ENCODE data around the gene KIFC3. TPM values are rescaled to one million over a fixed set of nuclear protein-coding genes. Genes with fewer than 3 reads are reported as not detected.

Gene KIFC3
- total and polyA plus RNA-seq, 2 of the 13 experiments (the other 11 are each of a cell fraction or from before 2014, with no cell fraction given), result 42.1 to 45.3 TPM

DNA sequence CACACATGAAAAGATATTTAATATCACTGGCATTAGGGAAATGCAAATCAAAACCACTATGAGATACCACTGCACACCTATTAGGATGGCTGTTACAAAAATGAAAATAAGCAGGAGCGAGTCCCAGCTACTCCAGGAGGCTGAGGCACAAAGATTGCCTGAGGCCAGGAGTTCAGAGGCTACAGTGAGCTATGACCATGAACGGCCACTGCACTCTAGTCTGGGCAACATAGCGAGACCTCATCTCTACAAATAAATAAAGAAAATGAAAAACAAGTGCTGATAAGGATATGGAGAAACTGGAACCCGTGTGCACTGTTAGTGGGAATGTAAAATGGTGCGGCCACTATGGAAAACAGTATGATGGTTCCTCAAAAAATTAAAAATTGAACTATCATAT is 23.6 kb downstream of the KIFC3 start:
- in situ Hi-C loops (cut with HindIII; ENCODE audit: extremely low pct_ligation_motif_present, low pct_unique_long_range_greater_than_20kb), result no loop called here
- ChIA-PET CTCF (ENCODE audit: low intra/inter-chr PET ratio, low total read pairs) (no interaction called here), POLR2A (interaction anchor here (1.2 kb wide), 1 partner anchor 11 kb away, joined by 3 read pairs; no protein-coding TSS in a partner anchor)
- Histone ChIP-seq H3K36me3 (replicated peaks in 1 of 2; ENCODE audit: control insufficient read depth in 1 of 2, insufficient read depth in 2 of 2, low read length in 2 of 2) (peaks cover 11 to 13% of the 10 kb centered on the region in 2 experiments), H4K20me1 (ENCODE audit: insufficient read depth, low read length) (no peaks in the 10 kb centered on the region), H2AFZ (ENCODE audit: low read length) (no peak overlapping the region), H3K4me3 (replicated peaks in 1 of 3; ENCODE audit: insufficient read depth in 1 of 3, low read depth in 2 of 3, low read length in 3 of 3) (no peak overlapping the region), H3K4me1 (ENCODE audit: insufficient read depth, low read length) (peaks cover 43% of the 10 kb centered on the region), H3K79me2 (ENCODE audit: insufficient read depth, low read length) (peaks cover 3% of the 10 kb centered on the region), H3K9ac (ENCODE audit: insufficient read depth, low read depth, low read length) (no peak overlapping the region), H3K9me3 (ENCODE audit: low read length) (no peaks in the 10 kb centered on the region), H3K4me2 (ENCODE audit: low read depth, low read length) (no peak overlapping the region), H3K27me3 (ENCODE audit: control insufficient read depth in 1 of 2, insufficient read depth in 2 of 2, low read length in 2 of 2) (no peaks in the 10 kb centered on the region), H3K27ac (ENCODE audit: extremely low read length, insufficient read depth, low read length) (no peak overlapping the region)
- ATAC-seq, result no peak
- 73% methylated on average over 5 of the region's 5 CpGs for WGBS (ENCODE audit: low lambda C conversion rate)
- TF ChIP-seq, protein P1, sequence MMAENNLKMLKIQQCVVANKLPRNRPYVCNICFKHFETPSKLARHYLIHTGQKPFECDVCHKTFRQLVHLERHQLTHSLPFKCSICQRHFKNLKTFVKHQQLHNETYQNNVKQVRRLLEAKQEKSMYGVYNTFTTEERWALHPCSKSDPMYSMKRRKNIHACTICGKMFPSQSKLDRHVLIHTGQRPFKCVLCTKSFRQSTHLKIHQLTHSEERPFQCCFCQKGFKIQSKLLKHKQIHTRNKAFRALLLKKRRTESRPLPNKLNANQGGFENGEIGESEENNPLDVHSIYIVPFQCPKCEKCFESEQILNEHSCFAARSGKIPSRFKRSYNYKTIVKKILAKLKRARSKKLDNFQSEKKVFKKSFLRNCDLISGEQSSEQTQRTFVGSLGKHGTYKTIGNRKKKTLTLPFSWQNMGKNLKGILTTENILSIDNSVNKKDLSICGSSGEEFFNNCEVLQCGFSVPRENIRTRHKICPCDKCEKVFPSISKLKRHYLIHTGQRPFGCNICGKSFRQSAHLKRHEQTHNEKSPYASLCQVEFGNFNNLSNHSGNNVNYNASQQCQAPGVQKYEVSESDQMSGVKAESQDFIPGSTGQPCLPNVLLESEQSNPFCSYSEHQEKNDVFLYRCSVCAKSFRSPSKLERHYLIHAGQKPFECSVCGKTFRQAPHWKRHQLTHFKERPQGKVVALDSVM (CRISPR knock-in tag; IDR thresholded peaks at IDR 0.05), result peak; percentile 75
- TF ChIP-seq, protein P2, sequence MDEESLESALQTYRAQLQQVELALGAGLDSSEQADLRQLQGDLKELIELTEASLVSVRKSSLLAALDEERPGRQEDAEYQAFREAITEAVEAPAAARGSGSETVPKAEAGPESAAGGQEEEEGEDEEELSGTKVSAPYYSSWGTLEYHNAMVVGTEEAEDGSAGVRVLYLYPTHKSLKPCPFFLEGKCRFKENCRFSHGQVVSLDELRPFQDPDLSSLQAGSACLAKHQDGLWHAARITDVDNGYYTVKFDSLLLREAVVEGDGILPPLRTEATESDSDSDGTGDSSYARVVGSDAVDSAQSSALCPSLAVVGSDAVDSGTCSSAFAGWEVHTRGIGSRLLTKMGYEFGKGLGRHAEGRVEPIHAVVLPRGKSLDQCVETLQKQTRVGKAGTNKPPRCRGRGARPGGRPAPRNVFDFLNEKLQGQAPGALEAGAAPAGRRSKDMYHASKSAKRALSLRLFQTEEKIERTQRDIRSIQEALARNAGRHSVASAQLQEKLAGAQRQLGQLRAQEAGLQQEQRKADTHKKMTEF (CRISPR knock-in tag; IDR thresholded peaks at IDR 0.05), result no peak
- TF ChIP-seq, protein P3, sequence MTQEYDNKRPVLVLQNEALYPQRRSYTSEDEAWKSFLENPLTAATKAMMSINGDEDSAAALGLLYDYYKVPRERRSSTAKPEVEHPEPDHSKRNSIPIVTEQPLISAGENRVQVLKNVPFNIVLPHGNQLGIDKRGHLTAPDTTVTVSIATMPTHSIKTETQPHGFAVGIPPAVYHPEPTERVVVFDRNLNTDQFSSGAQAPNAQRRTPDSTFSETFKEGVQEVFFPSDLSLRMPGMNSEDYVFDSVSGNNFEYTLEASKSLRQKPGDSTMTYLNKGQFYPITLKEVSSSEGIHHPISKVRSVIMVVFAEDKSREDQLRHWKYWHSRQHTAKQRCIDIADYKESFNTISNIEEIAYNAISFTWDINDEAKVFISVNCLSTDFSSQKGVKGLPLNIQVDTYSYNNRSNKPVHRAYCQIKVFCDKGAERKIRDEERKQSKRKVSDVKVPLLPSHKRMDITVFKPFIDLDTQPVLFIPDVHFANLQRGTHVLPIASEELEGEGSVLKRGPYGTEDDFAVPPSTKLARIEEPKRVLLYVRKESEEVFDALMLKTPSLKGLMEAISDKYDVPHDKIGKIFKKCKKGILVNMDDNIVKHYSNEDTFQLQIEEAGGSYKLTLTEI (CRISPR knock-in tag; conservative IDR thresholded peaks at IDR 0.05), result no peak
- TF ChIP-seq ZNF121 (CRISPR knock-in tag; IDR thresholded peaks at IDR 0.05) (peak; percentile 58; the same call in 1 of the 2 replicates), WIZ (CRISPR knock-in tag; IDR thresholded peaks at IDR 0.05) (no peak), RFX5 (IDR thresholded peaks at IDR 0.05; ENCODE audit: low read depth, low read length) (no peak), RARA (CRISPR knock-in tag; IDR thresholded peaks at IDR 0.05) (peak; percentile 36; the same call in 1 of the 2 replicates)
- FAIRE-seq, result no peak
- no TSS peak for BruUV-seq (replicated peaks)
- DNase-seq (ENCODE audit: low spot score), result no peak
- intact Hi-C loops (cut with micrococcal nuclease; ENCODE audit: unreplicated experiment), result no loop called here

Data from HepG2 (cell line).